T-helper 22 cell (primary cell): Measurements from ENCODE around the gene ADGRD2.

ENCODE experiments used
- DNase-seq: peaks from one replicate; pipeline ENCODE4 v3.0.0-alpha.2; 2020; ENCODE audit warnings: low read depth

ADGRD2 gene

DNA sequence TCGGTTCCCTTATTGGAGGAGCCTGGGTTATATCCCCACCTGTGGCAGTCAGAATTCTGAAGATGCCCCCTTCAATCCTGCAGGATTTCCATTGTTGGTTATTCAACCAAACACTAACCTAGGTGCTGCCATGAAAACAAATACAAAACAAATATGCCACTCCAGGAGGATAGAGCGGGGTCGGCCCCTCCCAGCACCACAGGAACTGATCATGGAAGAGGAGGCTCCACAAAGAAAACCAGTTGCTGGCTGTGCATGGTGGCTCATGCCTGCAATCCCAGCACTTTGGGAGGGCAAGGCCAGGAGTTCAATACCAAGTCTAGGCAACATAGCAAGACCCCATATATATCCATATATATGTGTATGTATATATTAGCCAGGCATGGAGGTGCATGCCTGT is 13.2 kb upstream of the ADGRD2 start:
- no peak for DNase-seq

GRCh38 chr9:124438091-124438490 is 12.2 kb upstream of the ADGRD2 start:
- no peak for DNase-seq

GRCh38 chr9:124439086-124439485 is 11.2 kb upstream of the ADGRD2 start:
- no peak for DNase-seq

DNA sequence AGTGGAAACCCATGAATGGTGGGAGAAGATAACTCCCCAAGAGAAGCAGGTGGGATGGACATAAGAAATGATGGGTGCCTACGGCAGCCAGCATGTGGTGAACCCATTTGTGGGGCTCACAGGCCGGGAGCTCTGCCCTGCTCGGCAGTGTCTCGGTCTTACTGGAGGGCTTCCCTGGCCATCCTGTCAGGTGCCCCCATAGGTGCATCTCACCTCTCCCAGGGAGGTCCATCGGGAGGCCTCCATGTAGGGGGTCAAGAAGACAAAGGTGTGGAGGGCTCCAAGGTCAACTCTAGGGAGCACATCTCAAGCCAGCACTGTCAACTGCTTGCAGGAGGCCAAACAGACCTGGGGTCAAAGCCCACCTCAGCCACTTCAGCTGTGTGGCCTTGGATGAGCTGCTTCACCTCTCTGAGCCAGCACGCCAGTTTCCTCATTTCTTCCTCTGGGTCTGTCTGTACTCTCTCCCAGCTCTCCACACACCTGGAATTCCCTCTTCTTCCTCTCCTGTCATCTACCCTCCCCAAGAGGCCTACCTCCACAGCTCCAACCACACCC is 10.5 kb upstream of the ADGRD2 start:
- DNase-seq = no peak

DNA sequence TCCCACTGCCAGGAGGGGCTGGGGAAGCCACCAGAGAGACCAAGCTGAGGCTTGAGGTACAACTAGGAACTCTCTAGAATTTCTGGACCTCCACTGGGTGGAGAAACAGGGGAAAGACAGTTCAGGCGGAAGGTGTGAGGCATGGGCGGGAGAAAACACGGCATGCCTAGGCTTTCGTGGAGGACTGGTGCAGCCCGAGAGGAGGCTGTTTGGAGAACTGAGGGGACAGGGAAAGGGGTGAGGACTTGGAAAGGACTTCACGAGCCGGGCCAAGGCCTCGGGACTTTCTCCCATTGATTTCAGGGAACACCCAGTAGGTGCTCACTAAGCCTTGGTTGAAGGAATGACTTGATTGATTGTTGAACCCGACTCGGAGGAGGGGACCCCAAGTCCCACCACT is 9.5 kb upstream of the ADGRD2 start:
- DNase-seq = no peak

DNA sequence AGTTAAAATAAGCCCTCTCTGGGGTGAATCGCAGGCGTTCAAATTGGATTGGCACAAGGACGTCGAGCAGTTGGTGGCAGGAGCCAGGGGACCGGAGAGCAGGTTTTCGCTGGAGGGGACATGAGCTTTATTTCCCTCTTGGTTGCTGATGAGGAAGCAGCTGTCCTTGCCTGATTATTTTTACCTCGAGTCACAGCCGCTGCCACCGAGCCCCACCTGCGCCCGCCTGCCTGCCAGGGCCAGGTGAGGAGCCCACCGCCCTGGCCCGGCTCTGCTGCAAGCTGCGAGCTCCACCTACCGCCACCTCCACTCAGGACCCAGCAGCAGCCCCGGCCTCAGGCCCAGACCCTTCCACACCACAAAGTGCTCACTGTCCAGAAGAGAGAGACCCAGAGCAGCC is 9.0 kb upstream of the ADGRD2 start:
- no peak for DNase-seq

GRCh38 chr9:124442379-124442778 is 7.9 kb upstream of the ADGRD2 start:
- no peak for DNase-seq

GRCh38 chr9:124442826-124443225 is 7.4 kb upstream of the ADGRD2 start:
- DNase-seq = no peak

DNA sequence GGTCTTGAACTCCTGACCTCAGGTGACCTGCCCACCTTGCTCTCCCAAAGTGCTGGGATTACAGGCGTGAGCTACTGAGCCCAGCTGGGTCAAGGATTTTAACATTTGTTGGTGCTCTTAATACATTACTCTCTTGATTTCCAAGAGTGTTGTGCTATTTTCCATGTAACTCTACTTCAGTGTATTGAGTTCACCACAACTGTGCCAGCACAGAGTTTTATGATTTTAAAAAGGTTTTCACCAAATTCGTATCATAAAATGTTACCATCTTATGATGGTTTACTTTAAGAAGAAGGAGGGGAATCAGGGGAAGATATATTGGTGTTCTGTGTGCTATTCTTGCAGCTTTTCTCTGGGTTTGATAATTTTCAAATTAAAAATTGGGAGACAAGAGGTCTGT is 6.6 kb upstream of the ADGRD2 start:
- DNase-seq = no peak

DNA sequence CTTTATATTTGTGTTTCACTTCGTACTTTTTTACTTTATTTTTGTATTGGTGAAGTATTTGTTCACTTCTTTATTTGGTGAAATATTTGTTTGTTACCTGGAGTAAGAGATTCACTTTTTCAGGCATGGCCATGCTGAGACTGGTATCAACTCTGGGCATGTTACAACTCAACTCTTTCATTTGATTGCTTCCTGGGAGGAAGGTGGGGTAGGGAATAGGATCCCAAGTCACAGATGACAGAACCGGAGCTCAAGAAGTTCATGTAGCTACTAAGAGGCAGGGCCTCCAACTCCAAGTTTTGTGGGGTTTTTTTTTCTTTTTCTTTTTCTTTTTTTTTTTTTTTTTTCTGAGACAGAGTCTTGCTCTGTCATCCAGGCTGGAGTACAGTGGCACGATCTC is 6.1 kb upstream of the ADGRD2 start:
- DNase-seq = no peak

GRCh38 chr9:124447297-124447661 is 3.0 kb upstream of the ADGRD2 start:
- DNase-seq = no peak

DNA sequence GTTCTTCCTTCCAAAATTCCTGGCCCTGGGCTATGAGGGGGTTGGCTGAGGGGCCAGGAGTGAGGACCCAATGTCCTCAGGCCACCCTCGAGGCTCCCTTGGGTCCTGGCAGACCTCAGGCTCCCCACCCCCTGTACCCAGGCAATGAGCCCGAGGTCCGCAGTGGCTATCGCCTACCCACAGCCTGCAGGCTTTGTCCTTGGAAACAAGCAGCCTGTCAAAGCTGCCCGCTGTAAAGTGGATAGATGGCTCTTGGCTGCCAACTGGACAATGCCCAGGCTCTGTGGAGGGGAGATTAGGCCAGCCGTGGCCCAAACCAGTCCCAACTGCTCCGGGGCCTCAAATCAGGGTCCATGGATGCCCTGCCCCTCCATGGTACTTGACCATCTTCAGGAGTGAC is 2.2 kb upstream of the ADGRD2 start:
- no peak for DNase-seq

DNA sequence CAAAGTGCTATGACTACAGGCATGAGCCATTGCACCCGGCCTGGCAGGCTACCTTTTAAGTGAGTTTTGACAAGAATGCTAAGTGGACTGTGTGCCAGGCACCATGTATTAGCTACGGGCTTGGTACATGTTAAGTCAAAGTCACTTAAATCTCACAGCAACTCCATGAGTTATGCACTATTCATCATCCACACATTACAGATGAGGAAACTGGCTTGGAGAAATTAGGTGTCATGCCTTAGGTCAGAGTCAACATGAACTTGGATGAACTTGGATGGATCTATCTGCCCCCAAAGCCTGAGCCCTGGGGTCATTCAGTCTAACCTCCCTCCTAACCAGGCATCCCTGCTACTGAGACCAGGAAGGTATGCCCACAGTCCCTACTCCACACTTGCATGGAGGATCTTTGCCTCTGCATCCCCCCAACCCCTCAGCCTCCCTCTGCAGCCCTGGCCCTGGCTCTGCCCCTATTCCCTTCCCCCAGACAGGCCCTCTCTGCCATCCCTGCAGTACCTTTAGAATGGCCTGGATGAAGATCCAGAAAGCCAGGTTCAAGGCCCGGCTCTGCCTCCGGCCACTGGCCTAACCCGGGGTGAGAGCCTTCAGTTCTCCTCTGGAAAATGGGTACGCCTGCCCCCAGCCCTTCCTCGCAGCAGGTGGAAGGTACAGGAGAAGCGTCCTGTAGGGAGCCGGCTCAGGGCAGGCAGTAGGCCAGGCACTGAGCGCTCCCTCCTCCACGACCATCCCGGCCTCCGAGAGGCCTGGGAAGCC is 685 bp upstream of the ADGRD2 start:
- no peak for DNase-seq

GRCh38 chr9:124450931-124451661 is 845 bp downstream of the ADGRD2 start:
- no peak for DNase-seq

- no peak for DNase-seq
Observed at GRCh38 chr9:124452326-124452725, 2.1 kb downstream of the ADGRD2 start.

DNA sequence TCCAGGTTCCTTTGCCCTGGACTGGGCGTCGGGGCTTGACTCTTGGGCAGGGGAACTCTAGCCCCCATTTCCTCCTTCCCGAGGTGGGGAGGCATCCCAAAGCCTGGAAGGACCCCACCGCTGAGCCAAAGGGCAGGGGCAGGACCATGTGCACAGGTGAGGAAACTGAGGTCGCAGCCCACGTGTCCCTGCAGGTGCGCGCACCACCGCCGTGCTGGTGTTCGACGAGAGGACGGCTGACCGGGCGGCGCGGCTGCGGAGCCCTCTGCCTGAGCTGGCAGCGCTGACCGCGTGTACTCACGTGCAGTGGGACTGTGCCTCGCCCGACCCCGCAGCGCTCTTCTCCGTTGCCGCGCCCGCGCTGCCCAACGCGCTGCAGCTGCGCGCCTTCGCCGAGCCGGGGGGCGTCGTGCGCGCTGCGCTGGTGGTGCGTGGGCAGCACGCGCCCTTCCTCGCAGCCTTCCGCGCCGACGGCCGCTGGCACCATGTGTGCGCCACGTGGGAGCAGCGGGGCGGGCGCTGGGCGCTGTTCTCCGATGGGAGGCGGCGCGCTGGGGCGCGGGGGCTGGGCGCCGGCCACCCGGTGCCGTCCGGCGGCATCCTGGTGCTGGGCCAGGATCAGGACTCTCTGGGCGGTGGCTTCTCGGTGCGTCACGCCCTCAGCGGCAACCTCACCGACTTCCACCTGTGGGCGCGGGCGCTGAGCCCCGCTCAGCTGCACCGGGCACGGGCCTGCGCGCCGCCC is 2.8 kb downstream of the ADGRD2 start:
- DNase-seq = no peak

- no peak for DNase-seq
Observed at GRCh38 chr9:124453586-124454191, 3.4 kb downstream of the ADGRD2 start.

DNA sequence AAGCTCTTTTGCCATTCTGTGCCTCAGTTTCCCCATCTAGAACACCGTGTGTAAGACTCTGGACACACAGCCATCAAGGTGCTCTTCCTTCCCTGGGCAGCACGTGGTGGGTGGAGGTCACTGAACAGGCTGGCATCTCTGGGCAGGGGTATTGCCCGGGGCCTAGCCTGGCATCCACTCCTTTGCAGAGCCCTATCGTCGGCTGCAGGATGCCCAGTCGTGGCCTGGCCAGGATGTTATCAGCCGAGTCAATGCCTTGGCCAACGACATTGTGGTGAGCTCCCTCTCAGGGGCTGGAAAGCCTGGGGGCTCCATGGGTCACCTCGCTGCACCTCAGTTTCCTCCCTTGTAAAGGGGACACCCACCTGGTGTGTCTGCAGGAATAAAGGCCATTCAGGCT is 4.0 kb downstream of the ADGRD2 start:
- no peak for DNase-seq

GRCh38 chr9:124454791-124455443 is 4.7 kb downstream of the ADGRD2 start:
- no peak for DNase-seq

- DNase-seq = no peak
Observed at GRCh38 chr9:124455820-124456219, 5.6 kb downstream of the ADGRD2 start.

DNA sequence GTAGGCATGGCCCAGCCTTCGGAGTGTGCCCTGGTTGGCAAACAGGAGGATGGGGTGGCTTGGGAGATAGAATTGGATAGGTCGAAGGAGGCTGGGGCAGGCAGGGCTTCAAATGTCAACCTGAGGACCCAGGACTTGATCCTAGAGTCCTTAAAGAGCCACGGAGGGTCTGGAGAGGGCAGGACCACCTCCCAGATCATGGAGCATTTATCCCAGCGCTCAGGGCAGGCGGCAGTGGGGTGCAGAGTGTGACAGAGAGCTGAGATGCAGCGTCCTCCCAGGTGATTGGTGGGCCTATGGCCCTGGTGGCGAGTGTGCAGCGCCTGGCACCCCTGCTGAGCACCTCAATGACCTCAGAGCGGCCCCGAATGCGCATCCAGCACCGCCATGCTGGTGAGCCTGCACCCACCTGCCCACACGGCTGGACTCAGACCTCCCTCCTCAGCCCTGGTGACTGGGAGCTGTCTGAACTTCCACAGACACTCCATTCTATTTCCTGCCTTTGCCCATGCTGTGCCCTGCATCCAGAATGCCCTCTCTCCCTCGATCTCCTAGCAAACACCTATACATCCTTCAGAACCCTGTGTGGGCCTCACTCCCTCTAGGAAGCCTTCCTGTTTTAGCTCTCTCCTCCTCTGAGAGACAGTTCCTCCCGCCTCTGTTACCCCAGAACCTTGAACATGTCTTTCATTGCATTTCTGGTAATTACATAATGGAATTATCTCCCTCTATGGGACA is 6.3 kb downstream of the ADGRD2 start:
- DNase-seq = no peak
